GDM1 (cell line): ENCODE results near the gene ABCB4.
"Not testable (repeated sequence)": the region's sequence is repeated elsewhere in the genome, so short reads cannot be mapped to it uniquely, and the experiment has no call there.

Source experiments
- DNase-seq: peaks from one replicate; lab custom pipeline; 2025; lab: John Stamatoyannopoulos, UW

ABCB4 gene

DNA sequence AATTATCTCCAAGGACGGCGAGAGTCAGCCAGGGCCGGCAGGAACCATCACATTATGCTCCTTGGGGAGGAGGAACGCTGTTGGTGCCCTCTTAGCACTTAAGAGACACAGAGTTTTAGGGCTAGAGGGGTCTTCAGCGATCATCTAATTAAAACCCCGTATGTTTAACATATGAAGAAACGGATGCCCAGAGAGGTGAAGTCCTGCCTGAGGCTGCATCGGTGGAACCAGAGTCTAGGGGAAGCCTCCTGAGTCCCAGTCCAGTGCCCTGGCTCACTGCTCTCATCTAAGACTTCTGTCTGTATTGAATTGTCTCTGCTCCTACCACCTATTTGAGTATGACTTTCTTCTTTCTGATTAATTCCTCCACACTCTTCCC lies 688 bp upstream of the ABCB4 start:
- DNase-seq: no peak

DNA sequence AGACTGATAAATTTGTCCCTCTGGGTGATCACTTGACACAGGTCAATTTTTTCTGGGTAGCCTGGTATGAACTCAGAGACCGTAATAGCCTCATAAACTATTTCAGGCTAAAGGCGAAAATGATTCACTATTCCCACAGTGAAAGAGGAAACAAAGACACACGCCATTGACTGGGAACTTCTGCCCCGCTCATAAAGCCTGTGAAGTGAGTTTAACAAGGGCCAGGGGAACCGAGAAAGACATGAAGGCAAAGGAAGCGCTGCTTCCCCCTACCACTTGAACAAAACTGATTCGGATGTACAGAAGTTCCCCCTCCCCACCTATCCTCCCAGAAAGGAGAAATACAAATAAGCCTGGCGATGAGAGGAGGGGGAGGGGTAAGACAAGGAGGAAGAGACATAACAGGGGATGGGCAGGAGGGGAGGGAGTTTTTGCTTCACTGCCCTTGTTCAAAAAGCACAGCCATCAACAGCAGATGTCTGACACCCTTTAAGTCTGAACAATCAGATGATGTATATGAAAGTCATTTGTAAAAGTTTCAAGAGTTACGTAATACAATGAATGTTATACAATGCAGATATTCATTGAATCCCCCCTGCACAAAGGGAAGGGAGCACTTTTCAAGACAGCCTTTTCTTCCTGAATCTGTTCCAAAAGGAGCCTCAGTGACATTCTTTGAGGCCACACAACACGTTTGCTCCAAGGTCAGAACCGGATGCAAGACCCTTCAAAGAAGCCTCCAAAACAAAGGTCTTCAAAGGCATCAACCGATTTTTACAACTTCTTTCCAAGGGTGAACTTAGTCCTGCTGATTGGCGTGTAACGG lies 734 bp downstream of the ABCB4 start:
- peak; percentile 26 for DNase-seq

DNA sequence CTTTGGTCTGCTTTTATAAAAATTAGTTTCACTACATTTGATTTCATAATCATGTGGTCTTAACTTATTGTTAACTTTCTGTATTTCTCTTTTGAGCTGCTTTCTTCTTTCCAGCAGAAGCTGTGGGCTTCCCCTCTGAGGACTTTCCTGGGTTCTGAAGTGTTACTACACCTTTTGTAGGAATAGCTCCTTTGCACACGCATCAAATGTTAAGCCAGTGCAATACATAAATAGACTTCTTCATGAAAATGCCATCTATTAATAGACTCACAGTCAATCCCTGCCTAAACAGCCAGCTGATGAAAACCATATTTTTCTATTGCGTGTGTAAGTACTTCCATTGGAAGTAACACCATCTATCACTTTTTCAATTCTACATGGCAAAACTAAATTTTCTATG lies 1.5 kb downstream of the ABCB4 start:
- no peak for DNase-seq

DNA sequence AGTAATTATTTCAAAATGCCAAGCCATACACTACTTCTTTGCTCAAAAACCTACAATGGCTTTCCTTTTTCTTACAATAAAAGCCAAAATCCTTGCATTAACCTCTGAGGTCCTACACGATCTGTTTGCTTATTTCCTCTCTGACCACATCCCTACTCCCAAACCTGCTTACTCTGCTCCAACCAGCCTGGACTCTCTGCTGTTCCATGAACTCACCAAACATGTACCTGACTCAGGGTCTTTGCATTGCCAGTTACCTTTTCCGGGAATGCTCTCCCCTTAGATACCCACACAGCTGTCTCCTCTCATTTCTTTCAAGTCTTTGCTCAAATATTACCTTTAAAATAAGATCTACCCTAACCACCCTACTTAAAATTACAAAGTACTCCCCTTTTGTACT lies 2.3 kb downstream of the ABCB4 start:
- no peak for DNase-seq

DNA sequence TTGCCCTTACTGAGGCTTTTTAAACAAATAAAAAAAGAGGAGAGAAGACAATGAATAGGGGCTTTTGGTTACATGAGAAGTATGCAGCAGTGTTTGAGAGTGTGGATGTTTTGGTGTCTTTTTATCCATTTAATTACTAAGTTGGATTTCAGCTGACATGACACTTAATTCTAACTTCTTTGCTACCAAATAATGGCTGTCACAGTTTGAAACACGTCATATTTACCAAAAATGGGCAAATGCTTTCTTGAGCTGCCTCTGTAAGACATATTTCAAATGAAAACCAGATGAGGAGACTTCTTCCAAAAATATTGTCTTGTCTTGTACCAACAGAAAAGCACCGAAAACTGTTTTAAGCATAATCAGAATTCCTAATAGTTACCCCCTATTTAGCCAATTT lies 4.0 kb downstream of the ABCB4 start:
- DNase-seq: no peak

DNA sequence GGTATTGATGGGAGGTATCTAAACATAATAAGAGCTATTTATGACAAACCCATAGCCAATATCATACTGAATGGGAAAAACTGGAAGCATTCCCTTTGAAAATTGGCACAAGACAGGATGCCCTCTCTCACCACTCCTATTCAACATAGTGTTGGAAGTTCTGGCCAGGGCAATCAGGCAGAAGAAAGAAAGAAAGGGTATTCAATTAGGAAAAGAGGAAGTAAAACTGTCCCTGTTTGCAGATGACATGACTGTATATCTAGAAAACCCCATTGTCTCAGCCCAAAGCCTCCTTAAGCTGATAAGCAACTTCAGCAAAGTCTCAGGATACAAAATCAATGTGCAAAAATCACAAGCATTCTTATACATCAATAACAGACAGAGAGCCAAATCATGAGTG lies 6.3 kb downstream of the ABCB4 start:
- not testable (repeated sequence) for DNase-seq

DNA sequence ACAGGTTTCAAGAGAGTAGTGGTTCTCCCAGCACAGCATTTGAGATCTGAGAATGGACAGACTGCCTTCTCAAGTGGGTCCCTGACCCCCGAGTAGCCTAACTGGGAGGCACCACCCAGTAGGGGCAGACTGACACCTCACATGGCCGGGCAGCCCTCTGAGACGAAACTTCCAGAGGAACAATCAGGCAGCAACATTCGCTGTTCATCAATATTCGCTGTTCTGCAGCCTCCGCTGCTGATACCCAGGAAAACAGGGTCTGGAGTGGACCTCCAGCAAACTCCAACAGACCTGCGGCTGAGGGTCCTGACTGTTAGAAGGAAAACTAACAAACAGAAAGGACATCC lies 10.0 kb downstream of the ABCB4 start:
- not testable (repeated sequence) for DNase-seq

DNA sequence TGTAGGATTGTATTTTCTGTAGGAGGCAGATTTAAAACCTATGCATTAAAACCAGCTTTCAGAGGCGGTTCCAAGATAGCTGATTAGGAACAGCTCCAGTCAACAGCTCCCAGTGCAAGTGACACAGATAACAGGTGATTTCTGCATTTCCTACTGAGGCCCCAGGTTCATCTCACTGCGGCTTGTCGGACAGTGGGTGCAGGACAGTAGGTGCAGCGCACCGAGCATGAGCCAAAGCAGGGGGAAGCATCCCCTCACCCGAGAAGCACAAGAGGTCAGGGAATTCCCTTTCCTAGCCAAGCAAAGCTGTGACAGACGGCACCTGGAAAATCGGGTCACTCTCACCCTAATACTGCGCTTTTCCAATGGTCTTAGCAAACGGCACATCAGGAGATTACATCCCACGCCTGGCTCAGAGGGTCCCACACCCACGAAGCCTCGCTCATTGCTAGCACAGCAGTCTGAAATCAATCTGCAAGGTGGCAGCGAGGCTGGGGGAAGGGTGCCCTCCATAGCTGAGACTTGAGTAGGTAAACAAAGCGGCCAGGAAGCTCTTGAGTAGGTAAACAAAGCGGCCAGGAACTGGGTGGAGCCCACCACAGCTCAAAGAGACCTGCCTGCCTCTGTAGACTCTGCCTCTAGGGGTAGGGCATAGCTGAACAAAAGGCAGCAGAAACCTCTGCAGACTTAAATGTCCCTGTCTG lies 10.5 kb downstream of the ABCB4 start:
- not testable (repeated sequence) for DNase-seq

DNA sequence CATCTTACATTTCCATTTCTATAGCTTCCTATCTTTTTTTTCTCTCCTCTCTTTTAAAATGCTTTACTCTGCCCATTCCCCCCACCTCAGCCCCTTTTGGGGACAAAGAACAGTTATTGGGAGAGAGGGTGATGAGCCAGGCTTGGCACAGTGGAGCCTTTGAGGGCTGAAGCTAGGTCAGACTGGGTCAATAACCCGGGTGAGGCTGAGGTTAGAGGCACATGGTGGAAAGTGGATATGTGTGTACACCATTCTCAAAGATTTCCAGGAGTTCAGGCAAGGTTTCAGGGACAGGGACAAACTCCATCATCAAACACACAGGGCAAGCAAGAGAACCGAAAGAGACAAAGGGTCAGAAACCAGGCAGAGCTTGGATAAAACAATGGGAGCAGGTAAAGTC lies 11.5 kb downstream of the ABCB4 start:
- no peak for DNase-seq

DNA sequence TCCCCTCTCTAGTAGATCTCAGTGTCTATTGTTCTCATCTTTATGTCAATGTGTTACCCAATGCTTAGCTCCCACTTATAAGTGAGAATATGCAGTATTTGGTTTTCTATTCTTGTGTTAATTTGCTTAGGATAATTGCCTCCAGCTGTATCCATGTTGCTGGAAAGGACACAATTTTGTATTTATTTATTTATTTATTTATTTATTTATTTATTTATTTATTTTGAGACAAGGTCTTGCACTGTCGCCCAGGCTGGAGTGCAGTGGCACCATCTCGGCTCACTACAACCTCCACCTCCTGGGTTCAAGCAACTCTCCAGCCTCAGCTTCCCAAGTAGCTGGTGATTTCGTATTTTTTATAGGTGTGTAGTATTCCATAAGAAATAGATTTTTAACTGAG lies 15.0 kb downstream of the ABCB4 start:
- not testable (repeated sequence) for DNase-seq

DNA sequence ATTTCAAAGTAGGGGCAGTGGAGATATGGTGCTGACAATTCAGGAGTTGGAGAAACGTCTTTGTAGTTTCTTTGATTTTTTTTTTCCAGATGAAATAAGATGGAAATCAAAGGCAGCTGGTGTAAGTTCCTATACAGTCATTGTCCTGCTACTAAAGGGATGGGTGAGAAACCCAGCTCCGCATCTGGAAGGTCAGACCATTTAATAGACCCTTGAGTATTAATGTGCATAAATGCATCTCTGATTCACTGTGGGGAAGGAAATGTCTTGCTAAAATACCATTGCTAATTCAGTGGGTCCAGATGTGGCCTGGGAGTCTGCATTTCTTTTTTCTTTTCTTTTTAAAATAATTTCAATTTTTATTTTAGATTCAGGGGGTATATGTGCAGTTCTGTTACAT lies 15.5 kb downstream of the ABCB4 start:
- DNase-seq: no peak

DNA sequence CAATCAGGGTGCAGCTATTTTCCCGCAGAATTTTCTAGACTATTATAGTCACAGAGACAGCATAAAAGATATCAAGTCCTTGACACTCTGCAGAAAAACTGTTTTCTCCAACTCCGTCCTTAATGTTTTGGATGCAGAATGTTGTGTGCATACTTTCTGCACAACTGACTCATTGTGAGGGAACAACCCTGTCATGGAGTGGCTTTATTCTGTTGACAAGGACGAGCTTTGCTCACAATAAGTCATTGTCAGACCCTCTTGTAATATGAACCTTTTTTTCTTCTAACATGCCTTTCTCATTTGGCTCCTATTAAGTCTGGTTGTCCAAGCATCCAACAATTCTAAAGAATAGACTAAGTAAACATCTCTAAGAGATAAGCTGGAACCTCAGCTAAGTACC lies 17.3 kb downstream of the ABCB4 start:
- no peak for DNase-seq

DNA sequence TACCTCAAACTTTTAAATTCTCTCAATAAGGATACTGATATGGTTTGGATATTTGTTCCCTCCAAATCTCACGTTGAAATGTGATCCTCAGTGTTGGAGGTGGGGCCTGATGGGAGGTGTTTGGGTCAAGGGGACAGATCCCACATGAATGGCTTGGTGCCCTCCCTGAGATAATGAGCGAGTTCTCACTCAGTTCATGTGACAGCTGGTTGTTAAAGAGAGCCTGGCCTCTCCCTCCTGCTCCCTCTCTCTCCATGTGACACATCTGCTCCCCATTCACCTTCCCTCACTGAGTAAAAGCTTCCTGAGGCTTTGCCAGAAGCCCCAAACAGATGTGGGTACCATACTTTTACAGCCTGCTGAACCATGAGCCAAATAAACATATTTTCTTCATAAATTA lies 19.2 kb downstream of the ABCB4 start:
- DNase-seq: no peak

DNA sequence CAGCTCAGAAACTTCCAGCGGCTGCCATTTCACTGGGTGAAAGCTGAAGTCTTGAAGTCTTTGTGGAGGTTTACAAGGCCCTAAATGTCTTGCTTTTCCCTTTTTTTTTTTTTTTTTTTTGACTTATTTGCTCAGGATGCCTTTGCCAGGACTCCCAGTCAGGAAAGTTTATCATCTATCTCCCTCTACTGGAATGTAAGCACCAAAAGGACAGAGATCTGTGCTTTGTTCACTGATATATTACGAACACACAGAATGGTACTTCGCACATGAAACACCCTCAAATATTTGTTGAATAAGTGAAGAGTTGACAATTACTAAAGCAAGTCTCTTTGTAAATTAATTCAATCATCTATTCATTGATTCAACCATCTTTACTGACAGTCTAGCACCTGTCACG lies 23.2 kb downstream of the ABCB4 start:
- DNase-seq: no peak

DNA sequence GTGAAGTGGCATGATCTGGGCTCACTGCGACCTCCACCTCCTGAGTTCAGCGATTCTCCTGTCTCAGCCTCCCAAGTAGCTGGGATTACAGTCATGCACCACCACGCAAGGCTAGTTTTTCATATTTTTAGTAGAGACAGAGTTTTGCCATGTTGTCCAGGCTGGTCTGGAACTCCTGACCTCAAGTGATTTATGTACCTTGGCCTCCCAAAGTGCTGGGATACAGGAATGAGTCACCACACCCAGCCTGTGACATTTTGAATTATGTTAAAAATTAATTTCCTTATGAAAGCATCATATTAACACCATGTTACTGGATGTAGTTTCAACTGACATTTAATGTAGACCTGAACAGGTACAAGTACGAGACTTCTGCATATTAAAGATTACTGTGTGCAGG lies 24.3 kb downstream of the ABCB4 start:
- DNase-seq: no peak

DNA sequence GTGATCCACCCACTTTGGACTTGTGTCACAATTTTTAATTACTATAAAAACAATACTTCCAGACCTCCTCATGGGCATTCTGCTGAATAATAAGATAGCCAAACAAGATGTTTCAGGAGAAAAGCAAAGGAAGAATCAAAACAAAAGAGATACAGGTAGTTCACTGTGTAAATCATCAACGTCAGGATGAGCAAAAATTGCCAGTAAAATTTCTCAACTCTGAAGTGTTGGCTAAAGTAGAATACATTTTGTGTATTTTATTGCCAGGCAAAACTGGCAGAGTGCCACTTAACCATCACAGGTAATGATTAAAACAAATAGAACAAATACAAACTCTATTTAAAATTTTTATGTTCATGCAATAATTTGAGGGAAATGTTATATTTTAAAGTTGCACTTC lies 24.8 kb downstream of the ABCB4 start:
- no peak for DNase-seq

DNA sequence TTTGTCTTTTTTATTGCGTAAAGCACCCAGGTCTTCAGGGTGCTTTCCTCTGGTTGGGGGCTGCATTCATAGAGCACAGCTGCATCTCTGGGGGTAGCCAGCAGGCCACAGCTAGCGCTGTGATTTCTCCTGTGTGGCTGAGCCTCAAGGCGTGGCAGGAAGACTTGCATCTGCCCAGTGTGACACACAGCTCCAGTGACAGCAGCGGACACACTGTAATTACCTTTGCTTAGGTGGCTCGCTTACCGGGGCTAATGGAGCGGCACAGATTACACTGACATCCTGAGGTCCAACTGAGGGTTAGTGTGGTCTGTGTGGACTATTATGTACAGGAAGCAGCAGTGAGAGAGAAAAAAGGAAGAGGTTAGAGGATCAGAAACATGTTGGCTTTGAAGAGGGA lies 27.1 kb downstream of the ABCB4 start:
- no peak for DNase-seq

DNA sequence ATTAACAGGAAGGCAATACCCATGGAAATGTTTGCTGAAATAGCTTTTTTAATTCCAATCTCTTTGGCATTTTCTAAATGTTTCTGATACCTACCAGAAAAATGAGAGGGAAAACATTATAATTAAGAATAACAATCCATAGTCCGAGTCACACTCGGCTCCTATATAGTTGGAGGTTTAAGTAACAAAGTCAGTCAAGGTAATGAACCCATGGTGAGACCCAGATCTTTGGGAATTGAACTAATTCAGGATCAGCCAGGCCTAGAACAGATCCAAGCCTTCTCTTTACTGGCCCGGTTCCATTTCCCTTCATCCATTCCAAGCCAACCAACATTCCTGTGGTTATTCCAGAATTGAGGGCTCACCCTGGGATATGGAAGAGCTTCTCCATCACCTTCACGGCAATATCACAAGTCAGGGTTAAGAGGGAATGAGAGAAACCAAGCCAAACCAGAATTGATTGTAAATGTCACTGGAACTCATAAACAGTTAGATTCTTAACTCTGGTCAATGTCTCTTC lies 28.3 kb downstream of the ABCB4 start:
- no peak for DNase-seq

DNA sequence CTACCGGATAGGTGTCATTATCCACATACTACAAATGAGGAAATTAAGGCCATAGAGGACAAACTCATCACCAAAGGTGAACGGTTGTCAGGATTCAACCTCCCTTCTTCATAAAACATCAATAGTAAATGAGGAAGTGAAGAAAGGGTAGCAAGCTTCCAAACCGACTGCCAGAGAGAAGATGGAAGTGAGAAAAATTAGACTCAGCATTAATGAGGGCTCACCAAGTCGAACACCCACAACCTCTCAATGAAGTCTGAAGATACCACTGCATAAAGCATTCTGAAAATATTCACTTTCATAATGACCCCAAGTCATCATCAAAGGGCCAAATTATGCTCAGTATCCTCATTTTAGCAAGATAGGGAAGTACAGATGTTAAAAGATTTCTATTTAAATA lies 29.6 kb downstream of the ABCB4 start:
- DNase-seq: no peak

DNA sequence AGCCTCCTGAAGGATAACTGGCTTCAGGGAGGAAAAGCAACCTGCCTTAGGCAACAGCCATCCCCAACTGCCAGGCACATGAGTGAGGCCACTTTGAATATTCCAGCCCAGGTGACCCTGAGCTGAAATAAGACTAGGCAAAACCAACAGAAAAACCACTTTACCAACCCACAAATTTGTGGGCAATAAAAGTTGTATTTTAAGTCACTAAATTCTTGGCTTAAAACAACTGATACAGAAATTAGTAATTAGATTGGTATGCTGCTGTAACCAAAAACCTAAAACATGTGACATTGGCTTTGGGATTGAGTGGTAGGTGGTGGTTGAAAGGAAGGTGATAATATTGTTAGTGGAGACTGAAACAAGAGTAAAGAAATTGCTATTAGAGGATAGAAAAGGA lies 39.9 kb downstream of the ABCB4 start:
- no peak for DNase-seq

DNA sequence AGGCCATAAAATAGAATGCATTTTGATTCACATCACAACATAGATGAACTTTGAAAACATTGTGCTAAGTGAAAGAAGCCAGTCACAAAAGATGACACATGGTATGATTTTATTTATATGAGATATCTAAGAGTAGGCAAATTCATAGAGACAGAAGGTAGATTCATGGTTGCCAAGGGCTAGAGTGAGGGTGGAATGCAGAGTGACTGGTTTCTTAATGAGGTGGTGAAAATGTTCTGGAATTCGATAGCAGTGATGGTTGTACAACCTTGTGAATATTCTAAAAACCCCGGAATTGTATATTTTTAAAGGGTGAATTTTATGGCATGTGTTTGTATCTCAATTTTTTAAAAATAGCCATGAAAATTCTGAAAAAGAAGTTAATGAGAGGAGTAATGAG lies 42.9 kb downstream of the ABCB4 start:
- no peak for DNase-seq

DNA sequence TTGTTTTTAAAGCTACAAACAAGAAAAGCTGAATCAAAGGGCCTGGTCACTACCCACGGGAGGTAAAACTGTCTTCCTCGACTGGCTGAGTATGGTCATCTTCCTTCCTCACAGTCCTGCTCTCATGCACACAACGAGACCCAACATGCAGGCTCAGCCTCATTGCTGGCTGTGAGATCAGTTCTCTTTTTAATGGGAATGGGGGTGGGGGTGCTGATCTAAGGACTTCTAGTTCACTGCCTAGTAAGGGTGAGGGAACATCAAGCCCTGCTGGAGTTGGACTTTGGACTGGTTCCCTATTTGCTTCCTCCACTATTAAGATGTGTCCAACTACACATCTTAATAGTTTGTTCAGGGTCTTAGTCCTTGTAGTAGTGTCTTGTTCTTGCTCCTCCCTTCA lies 48.2 kb downstream of the ABCB4 start:
- DNase-seq: no peak

DNA sequence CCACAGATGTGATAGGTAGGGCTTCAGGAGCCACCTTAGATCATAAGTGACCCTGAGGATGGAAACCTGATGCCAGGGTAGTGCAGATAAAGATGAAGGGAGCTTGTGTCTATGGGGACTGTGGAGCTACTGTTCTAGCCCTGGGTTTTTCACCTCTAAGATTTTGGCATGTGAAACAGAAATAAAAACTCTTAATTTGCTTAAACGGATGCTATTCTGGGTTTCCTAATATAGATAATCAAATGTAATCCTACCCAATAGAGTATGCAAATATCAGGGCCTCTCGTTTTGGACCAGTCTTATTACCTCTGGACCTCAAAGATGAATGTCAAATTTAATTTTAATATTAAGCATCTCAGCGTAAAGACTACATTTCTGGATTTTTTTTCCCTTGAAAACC lies 49.3 kb downstream of the ABCB4 start:
- DNase-seq: no peak

DNA sequence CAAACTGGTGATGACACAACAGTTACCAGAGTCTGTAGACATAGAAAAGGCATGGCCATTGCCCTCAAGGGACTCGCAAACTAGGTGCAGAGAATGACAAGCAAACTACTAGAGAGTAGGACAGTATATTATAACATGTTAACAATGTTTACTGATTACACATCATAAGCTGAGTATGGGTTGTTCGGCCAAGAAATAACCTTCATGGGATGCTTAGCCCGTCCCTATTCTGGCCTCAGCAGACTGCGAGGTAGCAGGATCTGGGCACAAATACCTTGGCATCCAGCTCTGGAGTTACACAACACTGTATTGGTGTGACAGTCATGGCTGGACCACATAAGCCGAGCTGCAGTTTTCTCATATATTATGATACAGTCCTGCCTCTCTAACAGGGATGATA lies 51.4 kb downstream of the ABCB4 start:
- no peak for DNase-seq
